Hindlimb muscle (tissue), 1 donor: Measurements from ENCODE around the gene PSPN. TPM values are rescaled to one million over a fixed set of nuclear protein-coding genes. Genes with fewer than 3 reads are reported as not detected.
A peak's percentile ranks its signal among the peaks of the same experiment; 100 is the strongest.
"Not testable (repeated sequence)": the region's sequence is repeated elsewhere in the genome, so short reads cannot be mapped to it uniquely, and the experiment has no call there.

Source experiments
- DNase-seq: peaks from one replicate; pipeline ENCODE4 v3.0.0-alpha.2; 2013
- polyA plus RNA-seq: library from polyadenylated mRNA; unstranded; fragments of 120-200 nt; gene quantifications from one replicate; pipeline ENCODE4 v1.2.1, GENCODE V29; 2013; ENCODE audit not compliant: insufficient read length

PSPN gene
- polyA plus RNA-seq, 1 donor: 0.80 TPM

DNA sequence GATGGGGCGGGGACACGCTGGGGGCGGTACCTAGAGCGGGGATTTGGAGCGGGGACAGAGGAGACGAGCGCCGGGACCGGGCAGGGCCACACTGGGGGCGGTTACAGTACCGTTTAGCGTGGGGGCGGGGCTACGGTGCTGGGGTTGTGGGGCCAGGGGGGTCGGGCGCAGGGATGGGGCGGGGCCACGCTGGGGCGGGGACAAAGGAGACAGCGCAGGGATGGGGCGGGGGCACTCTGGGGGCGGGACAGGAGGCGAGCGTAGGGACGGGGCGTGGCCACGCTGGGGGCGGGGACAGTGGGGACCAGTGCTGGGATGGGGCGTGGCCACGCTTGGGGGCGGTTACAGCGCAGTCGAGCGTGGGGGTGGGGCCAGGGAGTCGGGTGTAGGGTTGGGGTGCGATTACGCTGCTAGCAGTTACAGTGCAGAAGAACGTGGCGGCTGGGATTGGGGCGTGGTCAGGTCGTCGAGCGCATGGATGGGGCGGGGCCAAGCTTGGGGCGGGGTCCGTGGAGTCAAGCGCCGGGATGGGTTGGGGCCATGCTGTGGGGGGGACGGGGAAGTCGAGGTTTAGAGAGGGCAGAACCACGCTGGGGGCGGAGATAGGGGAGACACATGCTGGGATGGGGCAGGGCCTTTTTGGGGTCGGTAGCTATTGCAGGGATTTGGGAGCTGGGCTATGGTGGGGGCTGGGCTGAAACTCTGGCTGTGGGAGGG is 2.5 kb downstream of the PSPN start:
- peak; percentile 99 for DNase-seq

- DNase-seq: peak; percentile 100
Measured at GRCh38 chr19:6372594-6373095, 3.1 kb downstream of the PSPN start, which contains the start of gene ALKBH7. Gene ALKBH7 (plus strand): TSS chr19:6372794. CDS start chr19:6372821, 27 bp downstream.

DNA sequence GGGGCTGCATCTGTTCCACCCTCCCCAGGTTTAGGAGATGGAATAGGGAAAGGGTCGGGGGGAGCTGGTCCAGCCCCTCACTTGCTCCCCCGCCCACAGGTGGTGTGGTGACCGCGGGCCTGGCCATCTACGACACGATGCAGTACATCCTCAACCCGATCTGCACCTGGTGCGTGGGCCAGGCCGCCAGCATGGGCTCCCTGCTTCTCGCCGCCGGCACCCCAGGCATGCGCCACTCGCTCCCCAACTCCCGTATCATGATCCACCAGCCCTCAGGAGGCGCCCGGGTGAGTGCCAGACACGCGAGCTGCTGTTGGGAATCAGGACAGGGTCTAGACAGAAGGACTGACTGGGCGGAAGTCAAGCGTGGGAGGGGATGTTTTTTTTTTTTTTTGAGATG is 11.4 kb downstream of the PSPN start:
- DNase-seq: no peak

GRCh38 chr19:6362351-6362801 is 13.4 kb downstream of the PSPN start:
- no peak for DNase-seq

- DNase-seq: no peak
Measured at GRCh38 chr19:6362027-6362350, 13.7 kb downstream of the PSPN start.

DNA sequence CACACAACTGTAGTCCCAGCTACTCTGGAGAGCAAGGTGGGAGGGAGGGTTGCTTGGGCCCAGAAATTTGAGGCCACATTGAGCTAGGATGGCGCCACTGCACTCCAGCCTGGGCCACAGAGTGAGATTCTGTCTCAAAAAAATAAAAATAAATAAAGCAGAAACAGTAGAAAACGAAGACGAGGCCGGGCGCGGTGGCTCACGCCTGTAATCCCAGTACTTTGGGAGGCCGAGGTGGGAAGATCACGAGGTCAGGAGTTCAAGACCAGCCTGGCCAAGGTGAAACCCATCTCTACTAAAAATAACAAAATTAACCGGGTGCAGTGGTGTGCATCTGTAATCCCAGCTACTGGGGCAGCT is 14.9 kb downstream of the PSPN start:
- not testable (repeated sequence) for DNase-seq

DNA sequence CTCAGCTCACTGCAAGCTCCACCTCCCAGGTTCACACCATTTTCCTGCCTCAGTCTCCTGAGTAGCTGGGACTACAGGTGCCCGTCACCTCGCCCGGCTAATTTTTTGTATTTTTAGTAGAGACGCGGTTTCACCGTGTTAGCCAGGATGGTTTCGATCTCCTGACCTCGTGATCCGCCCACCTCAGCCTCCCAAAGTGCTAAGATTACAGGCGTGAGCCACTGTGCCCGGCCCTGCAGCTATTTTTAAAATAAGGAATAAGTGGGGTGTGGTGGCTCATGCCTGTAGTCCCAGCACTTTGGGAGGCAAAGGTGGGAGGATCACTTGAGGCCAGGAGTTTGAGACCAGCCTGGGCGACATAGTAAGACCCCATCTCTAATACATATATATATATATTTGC is 15.3 kb downstream of the PSPN start:
- DNase-seq: not testable (repeated sequence)

DNA sequence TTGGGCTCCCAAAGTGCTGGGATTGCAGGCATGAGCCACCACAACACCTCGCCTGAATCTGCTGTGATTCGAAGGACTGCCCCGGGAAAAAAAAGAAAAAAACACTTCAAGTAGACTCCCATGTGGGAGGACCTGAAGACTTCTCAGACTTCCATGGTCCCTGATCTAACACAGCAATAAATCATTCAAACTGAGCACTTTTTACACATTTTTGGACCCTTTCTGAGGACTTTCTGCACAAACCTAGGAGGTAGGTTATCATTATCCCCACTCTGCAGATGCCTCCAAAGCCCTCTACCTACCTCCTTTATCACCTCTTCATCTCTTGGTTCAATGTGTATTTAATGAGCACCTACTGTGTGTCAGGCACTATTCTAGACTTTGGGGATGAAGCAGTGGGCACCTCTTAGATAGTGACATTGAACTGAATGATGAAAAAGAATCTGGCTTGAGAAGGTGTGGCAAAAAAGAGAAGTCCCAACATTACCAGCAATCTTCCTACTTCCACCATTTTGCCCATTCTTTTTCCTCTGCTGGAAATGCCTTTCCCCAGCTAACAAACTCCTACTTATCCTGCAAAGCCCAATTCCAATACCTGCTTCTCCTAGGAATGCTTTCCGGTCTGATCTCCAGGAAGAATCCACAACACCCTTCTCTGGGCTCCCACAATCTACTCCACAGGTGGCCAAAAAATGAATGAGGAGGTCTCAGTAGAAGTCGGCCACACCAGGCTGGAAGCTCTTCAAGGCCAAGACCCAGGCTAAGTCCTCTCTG is 16.0 kb downstream of the PSPN start:
- no peak for DNase-seq

GRCh38 chr19:6358003-6358402 is 17.7 kb downstream of the PSPN start:
- DNase-seq: no peak

GRCh38 chr19:6357174-6357573 is 18.6 kb downstream of the PSPN start:
- no peak for DNase-seq

DNA sequence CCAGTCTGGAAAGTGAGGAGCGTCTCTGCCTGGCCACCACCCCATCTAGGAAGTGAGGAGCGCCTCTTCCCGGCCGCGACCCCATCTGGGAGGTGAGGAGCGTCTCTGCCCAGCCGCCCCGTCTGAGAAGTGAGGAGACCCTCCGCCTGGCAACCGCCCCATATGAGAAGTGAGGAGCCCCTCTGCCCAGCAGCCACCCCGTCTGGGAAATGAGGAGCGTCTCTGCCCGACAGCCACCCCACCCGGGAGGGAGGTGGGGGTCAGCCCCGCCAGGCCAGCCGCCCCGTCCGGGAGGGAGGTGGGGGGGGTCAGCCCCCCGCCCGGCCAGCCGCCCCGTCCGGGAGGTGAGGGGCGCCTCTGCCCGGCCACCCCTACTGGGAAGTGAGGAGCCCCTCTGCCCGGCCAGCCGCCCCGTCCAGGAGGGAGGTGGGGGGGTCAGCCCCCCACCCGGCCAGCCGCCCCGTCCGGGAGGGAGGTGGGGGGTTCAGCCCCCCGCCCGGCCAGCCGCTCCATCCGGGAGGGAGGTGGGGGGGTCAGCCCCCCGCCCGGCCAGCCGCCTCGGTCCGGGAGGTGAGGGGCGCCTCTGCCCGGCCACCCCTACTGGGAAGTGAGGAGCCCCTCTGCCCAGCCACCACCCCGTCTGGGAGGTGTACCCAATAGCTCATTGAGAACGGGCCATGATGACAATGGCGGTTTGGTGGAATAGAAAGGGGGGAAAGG is 20.3 kb downstream of the PSPN start:
- not testable (repeated sequence) for DNase-seq

- DNase-seq: no peak
Measured at GRCh38 chr19:6354098-6354674, 21.5 kb downstream of the PSPN start.

DNA sequence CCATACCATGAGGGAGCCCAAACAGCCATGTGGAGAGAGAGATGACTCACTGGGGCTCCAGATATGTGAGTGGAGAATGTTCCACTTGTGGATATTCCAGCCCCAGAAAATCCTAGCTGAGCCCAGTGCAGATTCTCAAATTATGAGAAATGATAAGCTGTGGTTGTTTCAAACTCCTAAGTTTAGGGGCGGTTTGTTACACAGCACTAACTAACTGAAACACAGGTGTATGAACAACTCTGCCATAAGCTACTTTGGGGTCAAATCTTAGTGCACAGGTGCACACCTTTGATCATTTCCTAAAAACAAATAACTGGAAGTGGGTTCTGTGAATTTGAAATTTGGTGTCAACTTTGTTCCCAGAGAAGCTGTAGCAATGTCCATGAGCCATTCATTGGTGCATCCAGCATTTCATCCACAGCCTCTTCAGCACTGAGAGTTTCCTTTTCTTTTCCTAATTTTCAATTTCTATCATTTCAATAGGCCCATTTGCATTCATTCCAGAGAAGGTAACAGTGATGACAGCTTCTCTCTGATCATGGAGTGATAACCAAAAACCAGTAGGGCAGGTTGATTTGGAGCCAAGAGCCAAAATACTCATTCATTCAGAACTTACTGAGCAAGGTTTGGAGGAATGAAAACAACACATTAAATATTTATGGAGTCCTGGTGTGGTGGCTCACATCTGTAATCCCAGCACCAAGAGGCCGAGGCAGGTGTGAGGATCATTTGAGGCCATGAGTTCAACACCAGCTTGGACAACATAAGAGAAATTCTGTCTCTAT is 23.2 kb downstream of the PSPN start:
- no peak for DNase-seq

GRCh38 chr19:6350688-6351087 is 25.0 kb downstream of the PSPN start:
- DNase-seq: no peak

GRCh38 chr19:6349271-6349670 is 26.5 kb downstream of the PSPN start:
- DNase-seq: not testable (repeated sequence)

DNA sequence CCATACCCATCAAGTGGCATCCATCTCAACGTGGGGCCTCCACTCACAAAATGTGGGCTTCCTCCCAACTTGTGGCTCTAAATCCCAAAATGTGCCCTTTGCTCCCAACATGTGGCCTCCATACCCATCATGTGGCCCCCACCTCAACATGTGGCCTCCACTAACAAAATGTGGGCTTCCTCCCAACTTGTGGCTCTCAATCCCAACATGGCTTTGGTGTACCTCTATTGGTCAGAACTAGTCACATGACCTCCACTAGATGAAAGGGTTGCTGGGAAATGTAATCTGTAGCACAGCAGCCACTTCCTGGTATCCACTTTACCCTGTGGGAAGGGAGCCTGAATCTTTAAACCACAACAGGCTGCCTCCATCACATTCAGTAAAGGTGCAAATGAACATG is 32.3 kb downstream of the PSPN start:
- no peak for DNase-seq

GRCh38 chr19:6340493-6341201 is 35.1 kb downstream of the PSPN start:
- DNase-seq: no peak

DNA sequence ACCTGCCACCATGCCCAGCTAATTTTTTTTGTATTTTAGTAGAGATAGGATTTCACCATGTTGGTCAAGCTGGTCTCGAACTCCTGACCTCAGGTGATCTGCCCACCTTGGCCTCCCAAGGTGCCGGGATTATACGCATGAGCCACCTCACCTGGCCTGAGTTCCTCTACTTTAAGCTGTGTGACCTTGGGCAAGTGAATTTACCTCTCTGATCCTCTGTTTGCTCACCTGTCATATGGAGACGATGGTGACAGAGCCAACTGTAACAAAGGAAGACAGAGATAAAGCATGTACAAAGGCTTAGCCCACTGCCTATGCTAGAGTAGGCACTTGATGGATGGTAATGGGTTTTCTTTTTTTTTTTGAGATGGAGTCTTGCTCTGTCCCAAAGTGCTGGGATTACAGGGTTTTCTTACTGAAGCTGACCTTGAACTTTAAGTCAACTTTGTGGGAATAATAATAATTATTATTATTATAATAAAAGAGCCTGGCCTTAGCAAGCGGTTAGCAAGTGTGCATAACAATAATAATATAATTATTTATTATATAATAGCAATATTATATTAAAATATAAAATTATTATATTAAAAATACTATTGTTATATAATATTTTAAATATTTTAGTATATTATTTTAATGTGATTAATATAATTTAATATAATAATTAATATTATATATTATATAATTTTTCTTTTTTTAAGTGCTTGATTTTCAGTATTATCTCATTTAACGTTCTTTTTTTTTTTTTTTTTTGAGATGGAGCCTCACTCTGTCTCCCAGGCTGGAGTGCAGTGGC is 41.0 kb downstream of the PSPN start:
- DNase-seq: no peak

- DNase-seq: no peak
Measured at GRCh38 chr19:6333439-6333838, 42.3 kb downstream of the PSPN start, which contains the start of gene ACER1. Gene ACER1 (minus strand): TSS chr19:6333612. CDS start chr19:6333551, 61 bp downstream.

GRCh38 chr19:6326815-6327214 is 48.9 kb downstream of the PSPN start:
- no peak for DNase-seq
